Vagina (tissue), 2 donors: ENCODE measurements around the gene CATSPERD.

ENCODE experiments used
- POLR2A ChIP-seq, 2 donors: fragments of 450-650 bp; IDR thresholded peaks; one replicate each; pipeline ENCODE4 v1.6.1; 2017; ENCODE audit warnings: antibody characterized with exemption in 2 of 2, mild to moderate bottlenecking in 2 of 2, moderate library complexity in 2 of 2
- POLR2AphosphoS5 ChIP-seq, 2 donors: sonication (generic); formaldehyde crosslinking; IDR thresholded peaks; one replicate each; pipeline ENCODE4 v1.9.0; 2017; ENCODE audit warnings: antibody characterized with exemption in 2 of 2, mild to moderate bottlenecking in 2 of 2, low read depth in 1 of 2; ENCODE audit not compliant: insufficient read depth in 1 of 2
- TF ChIP-seq, protein P1 (sequence below), 3 experiments: fragments of 450-650 bp in 2 of 3; fragments of 200-600 bp in 1 of 3; sonication (generic) in 1 of 3; IDR thresholded peaks; one replicate each; pipeline ENCODE4 v1.5.1; 2017 to 2019; ENCODE audit warnings: antibody characterized with exemption in 3 of 3, mild to moderate bottlenecking in 2 of 3, moderate library complexity in 2 of 3

DNA sequence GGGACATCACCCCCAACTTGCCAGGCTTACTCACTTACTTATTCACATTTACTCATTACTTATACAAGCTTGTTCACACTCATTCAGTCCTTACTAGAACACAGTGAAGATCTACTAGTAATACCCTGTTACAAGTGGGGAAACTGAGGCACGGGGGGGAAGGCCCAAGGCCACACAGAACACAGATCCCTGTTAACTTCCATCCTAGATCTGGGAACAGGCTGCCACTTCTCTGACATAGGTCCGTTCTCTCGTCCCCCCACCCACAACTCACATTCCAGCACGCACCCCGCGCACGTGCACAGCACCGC is 83.0 kb downstream of the CATSPERD start:
- TF ChIP-seq, protein P1, sequence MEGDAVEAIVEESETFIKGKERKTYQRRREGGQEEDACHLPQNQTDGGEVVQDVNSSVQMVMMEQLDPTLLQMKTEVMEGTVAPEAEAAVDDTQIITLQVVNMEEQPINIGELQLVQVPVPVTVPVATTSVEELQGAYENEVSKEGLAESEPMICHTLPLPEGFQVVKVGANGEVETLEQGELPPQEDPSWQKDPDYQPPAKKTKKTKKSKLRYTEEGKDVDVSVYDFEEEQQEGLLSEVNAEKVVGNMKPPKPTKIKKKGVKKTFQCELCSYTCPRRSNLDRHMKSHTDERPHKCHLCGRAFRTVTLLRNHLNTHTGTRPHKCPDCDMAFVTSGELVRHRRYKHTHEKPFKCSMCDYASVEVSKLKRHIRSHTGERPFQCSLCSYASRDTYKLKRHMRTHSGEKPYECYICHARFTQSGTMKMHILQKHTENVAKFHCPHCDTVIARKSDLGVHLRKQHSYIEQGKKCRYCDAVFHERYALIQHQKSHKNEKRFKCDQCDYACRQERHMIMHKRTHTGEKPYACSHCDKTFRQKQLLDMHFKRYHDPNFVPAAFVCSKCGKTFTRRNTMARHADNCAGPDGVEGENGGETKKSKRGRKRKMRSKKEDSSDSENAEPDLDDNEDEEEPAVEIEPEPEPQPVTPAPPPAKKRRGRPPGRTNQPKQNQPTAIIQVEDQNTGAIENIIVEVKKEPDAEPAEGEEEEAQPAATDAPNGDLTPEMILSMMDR (IDR thresholded peaks at IDR 0.05) = no peak
- TF ChIP-seq POLR2A (IDR thresholded peaks at IDR 0.05) = no peak
- TF ChIP-seq POLR2AphosphoS5 (IDR thresholded peaks at IDR 0.05; ENCODE audit: insufficient read depth in 1 of 2, low read depth in 1 of 2) = no peak
